Measurements from ENCODE around the gene SMURF1.
"Not testable (repeated sequence)": the region's sequence is repeated elsewhere in the genome, so short reads cannot be mapped to it uniquely, and the experiment has no call there.

DNA sequence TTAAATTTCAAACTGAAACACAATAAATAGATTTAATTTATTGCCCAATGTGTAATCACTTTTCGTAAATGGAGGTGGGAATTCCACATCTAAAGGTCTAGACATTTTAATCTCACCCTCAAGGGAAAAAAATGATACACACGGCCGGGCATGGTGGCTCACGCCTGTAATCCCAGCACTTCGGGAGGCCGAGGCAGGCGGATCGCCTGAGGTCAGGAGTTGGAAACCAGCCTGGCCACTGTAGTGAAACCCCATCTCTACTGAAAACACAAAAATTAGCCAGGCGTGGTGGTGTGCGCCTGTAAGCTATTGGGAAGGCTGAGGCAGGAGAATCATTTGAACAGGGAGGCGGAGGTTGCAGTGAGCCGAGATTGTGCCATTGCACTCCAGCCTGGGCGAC, 42.4 kb downstream of the SMURF1 start:
- TF ChIP-seq, protein P1, sequence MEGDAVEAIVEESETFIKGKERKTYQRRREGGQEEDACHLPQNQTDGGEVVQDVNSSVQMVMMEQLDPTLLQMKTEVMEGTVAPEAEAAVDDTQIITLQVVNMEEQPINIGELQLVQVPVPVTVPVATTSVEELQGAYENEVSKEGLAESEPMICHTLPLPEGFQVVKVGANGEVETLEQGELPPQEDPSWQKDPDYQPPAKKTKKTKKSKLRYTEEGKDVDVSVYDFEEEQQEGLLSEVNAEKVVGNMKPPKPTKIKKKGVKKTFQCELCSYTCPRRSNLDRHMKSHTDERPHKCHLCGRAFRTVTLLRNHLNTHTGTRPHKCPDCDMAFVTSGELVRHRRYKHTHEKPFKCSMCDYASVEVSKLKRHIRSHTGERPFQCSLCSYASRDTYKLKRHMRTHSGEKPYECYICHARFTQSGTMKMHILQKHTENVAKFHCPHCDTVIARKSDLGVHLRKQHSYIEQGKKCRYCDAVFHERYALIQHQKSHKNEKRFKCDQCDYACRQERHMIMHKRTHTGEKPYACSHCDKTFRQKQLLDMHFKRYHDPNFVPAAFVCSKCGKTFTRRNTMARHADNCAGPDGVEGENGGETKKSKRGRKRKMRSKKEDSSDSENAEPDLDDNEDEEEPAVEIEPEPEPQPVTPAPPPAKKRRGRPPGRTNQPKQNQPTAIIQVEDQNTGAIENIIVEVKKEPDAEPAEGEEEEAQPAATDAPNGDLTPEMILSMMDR (conservative IDR thresholded peaks at IDR 0.05; ENCODE audit: low read depth, low read length) = not testable (repeated sequence)
- not testable (repeated sequence) for TF ChIP-seq EZH2 (IDR thresholded peaks at IDR 0.05; ENCODE audit: low read length, unreplicated experiment); EZH2phosphoT487 (IDR thresholded peaks at IDR 0.05; ENCODE audit: borderline replicate concordance, low read length)

Data from PC-3 (cell line).